ENCODE data around the gene MRPL12.

The MRPL12 gene

DNA sequence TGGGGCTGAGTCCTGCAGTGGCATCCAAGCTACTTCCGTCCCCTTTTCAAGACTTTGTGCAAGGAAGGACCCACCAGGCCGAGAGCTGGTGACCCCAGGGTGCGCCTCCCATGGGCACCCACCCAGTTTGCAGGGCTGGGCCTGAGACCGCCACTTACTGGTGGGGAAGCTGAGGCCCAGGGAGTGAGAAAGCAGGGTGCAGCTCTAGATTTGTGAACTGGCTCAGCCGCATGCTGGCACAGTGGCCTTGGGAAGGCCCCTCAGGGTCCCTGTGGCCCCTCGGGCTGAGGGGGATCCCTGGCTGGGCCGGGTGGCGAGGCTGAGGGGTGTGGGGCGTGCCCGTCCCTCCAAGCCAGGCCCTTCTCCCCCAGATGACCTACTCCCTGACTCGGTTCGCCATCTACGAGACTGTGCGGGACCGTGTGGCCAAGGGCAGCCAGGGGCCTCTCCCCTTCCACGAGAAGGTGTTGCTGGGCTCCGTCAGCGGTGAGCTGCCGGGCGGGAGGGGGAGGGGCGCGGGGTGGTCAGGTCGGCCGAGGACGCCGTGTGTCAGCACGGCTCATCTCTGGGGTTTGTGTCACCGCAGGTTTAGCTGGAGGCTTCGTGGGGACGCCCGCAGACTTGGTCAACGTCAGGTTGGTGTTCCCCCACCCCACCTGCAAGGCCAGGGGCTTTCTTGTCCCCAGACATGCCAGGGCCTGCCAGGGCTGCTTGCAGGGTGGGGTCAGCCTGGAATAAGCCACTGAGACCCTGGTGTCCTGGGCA is 12.1 kb downstream of the MRPL12 start:
- DNase-seq (ENCODE audit: low read depth in 1 of 2, low spot score in 1 of 2), result no peak

DNA sequence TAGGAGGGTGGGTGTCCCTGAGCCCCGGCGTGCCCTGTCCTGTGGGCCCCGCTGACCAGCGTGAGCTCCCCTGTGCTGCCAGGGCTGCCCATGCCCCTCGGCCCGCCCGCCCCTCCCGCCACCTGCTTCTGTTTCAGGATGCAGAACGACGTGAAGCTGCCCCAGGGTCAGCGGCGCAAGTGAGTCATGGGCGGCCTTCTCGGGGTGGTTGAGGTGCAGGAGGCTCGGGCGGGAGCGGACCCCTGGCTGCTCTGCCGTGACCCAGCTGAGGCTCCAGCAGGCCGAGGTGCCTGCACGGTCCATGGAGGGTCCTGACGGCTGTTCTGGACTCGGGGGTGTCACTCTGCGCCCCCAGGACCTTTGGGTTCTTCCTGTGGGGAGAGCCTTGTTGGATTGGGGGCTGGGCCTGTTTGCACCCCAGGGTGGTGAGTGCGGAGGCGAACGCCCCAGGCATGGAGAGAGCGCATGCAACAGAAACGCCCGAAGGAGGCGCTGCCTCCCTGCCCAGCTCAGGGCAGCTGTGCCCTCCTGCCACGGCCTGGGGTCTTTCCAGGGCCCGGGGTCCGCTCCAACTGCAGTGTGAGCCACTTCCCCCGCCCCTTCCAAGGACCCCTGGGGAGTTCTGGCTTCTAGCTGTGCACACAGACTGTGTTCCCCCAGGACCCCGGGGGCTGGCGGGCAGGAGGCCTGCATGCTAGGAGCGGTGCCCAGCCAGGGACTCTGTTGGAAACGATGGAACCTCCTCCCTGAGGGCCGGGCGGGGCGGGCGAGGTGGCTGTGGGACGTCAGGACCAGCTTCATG is 12.9 kb downstream of the MRPL12 start:
- DNase-seq (ENCODE audit: low read depth in 1 of 2, low spot score in 1 of 2), result no peak

DNA sequence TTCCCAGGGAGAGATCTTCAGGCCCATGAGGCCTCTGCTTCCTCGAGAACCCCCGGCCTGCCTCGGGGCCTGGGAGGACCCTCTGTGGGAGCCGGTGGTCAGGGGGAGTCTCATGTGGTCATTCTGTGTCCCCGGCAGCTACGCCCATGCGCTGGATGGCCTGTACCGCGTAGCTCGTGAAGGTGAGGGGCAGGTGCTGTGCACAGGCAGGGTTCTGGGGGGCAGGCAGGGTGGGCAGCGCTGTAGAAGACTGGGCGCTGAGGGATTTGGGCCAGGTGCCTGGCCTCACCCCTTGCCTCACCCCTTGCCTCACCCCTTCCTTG is 13.5 kb downstream of the MRPL12 start:
- DNase-seq (ENCODE audit: low read depth in 1 of 2, low spot score in 1 of 2), result no peak

DNA sequence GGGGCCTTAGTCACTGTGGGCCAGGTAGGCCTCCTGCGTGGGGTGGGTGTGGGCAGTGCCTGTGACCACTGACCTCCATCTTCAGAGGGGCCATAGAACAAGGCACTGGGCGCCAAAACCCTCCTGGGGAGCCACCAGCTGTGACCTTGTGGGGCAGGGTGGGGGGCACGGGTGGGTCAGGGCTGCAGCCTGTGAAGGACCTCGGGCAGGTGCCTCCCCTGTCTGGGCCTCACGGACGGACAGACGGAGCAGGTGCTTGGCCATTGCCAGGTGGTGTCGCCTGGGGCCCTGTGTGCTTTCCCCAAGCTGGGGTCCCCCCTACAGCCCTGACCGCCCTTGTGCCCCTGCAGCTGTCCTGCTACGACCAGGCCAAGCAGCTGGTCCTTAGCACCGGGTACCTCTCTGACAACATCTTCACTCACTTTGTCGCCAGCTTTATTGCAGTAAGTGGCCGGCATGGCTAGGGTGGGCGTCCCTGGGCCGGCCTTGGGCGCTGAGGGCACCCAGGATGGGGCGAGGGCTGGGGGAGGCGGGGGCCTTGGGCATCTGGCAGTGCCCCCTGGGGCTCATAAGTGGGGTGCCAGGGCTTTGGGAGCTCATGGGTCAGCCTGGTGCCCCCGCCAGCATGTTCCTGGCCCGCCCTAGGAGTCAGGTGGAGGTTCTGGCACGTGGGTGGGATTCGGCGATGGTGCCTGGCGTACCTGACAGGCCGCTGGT is 14.0 kb downstream of the MRPL12 start:
- no peak for DNase-seq (ENCODE audit: low read depth in 1 of 2, low spot score in 1 of 2)

DNA sequence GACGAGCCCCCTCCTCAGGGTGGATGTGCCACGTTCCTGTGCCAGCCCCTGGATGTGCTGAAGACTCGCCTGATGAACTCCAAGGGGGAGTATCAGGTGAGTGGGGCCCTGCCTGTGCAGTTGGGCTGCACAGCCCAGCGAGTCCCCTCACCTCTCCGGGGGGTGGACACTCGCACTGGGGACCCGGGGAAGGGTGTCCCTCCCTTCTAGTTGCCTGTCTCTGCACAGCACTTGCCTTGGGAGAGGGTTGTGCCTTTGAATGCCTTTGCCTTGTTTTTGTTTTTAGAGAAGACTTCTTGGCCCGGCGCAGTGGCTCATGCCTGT is 14.6 kb downstream of the MRPL12 start:
- DNase-seq (ENCODE audit: low read depth in 1 of 2, low spot score in 1 of 2), result no peak

DNA sequence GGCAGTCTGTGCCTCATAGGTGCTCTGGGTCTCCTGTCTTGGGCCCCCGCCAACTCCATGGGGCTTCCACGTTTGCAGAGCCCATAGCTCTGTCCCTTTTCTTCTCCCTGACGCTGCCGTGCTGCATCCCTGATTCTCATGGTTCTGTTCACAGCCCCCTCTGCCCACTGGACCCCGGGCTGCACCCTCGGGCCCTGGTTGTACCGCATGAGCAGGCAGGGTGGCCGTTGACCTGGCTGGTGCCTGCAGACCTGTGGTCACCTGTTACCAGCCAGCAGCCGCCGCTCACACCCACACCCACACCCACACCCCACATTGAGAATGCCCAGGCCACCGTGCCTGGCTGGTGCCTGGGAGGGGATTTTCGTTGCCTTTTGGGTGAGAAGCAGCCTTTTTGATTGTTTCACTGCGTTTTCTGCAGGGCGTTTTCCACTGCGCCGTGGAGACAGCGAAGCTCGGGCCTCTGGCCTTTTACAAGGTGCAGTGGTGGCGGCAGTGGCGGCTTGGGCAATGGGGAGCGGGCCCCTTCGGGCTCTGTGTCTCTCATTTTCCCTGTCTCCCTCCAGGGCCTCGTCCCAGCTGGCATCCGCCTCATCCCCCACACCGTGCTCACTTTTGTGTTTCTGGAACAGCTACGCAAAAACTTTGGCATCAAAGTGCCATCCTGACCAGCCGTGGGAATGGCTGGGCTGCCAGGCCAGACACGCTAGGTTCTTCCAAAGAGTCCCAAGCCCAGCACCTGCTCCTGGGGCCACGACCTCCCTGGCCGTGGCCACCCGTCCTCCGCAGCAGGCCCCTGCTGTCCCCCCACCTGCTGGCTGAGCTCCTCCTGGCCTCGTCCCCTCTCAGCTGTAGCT is 16.5 kb downstream of the MRPL12 start:
- DNase-seq (ENCODE audit: low read depth in 1 of 2, low spot score in 1 of 2), result no peak

DNA sequence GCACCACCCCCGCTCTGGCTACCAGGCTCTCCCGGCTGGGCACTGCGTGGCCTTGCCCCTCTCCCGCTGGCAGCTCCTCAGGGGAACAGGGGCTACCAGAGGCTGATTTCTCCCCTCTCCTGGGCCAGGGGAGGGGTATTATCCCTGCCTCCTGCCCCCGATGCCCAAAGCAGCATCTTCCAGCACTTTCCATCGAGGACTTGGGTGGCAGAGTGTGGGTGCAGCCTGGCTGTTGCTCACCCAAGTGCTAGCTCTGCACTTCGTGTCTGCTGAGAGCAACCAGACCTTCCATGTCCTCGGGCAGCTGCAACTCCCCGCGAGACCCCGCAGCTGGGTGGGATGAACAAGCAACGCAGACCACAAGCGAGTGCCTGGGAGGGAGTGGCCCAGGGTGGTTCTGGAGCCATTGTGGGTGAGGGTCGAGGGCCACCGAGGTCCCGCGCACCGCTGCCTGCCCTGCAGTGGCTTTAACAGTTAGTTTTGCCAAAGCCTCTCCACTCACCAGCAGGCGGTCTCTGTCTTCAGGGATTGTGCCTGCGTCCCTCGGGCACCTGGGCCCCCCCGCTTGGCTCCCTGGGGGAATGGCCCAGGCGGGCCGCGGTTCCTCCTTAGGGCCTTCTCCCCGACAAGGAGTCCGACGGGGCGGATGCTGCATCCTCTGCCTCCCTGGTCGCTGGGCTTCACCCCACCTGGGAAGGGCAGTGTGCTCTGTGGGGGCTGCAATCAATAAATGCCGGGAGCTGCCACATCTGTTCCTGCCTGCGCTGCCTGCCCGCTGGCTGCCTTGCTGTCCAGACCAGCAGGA is 17.3 kb downstream of the MRPL12 start:
- DNase-seq (ENCODE audit: low read depth in 1 of 2, low spot score in 1 of 2), result no peak

DNA sequence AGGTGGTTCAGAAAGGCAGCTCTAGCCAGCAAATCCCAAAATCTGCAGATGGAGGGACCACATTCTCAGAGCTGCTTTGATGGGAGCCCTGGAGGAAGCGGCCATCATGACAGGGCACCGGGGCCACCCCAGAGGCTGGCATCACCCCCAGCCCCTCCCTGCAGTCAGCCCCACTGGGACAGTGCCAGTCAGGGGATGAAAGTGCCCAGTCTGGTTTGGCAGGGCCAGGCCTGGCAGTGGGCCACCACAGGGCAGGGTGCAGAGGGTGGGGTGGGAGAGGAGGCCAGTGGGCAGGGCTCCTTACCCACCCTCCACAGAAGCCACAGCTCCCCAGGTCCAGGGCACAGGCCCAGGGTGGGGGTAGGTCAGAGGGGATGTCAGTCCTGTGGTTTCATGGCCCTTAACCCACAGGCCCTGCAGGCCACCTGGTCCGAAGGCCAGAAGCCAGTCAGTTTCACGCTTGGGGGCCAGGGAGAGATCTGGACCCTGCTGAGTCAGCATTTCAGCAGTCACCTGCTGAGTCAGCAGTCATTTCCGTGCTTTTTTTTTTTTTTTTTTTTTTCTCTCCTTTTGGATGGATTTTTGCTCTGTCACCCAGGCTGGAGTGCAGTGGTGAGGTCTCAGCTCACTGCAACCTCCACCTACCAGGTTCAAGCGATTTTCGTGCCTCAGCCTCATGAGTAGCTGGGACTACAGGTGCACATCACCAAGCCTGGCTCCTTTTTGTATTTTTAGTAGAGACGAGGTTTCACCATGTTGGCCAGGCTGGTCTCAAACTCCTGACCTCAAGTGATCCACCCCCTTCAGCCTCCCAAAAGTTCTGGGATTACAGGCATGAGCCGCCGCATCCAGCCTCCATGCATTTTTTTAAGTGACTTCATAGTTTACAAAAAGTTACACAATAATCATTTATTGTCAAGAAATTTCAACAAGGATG is 19.3 kb downstream of the MRPL12 start:
- no peak for DNase-seq (ENCODE audit: low read depth in 1 of 2, low spot score in 1 of 2)

DNA sequence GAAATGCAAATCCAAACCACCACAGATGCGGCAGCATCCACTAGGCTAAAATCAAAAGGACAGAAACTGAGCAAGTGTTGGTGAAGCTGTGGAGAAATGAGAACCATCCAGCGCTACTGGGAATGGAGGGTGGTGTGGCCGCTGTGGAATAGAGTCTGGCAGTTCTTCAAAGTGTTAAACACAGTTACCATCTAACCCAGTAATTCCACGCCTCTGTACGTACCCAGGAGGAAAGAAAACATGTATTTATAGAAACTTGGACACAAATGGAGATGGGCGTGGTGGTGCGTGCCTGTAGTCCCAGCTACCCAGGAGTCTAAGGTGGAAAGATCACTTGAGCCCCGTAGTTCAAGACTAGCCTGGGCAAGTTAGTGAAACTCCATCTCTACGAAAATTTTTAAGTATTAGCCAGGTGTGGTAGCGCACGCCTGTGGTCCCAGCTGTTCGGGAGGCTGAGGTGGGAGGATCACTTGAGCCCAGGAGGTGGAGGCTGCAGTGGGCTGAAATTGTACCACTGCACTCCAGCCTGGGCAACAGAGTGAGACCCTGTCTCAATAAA is 20.6 kb downstream of the MRPL12 start:
- DNase-seq (ENCODE audit: low read depth in 1 of 2, low spot score in 1 of 2), result no peak

DNA sequence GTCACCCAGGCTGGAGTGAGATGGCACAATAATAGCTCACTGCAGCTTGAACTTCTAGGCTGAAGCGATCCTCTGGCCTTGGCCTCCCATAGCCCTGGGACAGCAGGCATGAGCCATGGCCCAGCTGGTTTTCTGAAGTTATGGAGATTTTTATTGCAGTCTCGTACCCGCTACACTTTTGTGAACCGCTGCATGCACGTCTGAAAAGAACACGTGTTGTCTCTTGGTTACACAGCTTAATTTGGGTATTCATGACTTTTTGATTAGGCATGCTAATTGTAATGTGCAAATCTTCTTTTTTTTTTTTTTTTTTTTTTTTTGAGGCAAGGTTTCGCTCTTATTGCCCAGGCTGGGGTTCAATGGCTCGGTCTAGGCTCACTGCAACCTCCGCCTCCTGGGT is 22.3 kb downstream of the MRPL12 start:
- no peak for DNase-seq (ENCODE audit: low read depth in 1 of 2, low spot score in 1 of 2)

DNA sequence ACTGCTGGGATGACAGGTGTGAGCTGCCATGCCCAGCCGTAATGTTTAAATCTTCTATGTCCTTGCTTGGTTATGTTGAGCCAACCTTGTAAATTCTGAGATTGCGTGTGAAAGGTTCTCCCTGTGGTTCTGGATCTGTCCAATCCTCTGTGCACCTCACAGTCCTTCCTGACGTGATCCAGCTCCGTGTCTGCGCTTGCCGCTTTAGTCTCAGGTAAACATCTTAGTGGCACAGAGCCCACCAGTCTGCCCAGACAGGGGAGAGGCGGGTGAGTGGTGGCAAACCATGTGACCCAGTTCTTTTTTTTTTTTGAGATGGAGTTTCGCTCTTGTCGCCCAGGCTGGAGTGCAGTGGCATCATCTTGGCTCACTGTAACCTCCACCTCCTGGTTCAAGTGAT is 22.8 kb downstream of the MRPL12 start:
- DNase-seq (ENCODE audit: low read depth in 1 of 2, low spot score in 1 of 2), result no peak

DNA sequence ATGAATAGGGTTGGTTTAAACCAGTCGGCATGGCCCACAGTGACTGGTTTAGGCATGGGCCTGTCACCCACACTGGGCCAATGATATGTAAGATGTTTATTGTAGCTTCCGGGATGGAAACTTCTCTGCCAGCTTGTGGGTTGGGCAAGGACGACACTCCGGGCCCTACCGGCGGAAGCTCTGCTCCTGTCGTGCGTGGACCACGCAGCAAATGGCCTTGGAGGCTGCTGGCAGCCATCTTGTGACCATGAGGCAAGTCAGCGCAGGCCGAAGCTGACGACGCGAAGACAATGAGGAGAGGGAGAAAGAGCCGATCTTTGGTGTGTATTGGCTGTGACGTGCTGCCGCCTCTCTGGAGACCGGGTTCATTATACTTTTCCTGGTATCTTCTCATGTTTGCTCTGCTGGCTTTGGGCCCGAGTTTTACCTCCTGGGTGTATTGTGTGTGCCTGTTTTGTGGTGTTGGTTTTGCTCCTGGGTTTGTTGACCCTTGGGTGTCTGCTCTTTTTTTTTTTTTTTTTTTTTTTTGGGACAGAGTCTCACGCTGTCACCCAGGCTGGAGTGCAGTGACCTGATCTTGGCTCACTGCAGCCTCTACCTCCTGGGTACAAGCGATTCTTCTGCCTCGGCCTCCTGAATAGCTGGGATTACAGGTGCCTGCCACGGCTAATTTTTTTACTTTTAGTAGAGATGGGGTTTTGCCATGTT is 24.3 kb downstream of the MRPL12 start:
- no peak for DNase-seq (ENCODE audit: low read depth in 1 of 2, low spot score in 1 of 2)

DNA sequence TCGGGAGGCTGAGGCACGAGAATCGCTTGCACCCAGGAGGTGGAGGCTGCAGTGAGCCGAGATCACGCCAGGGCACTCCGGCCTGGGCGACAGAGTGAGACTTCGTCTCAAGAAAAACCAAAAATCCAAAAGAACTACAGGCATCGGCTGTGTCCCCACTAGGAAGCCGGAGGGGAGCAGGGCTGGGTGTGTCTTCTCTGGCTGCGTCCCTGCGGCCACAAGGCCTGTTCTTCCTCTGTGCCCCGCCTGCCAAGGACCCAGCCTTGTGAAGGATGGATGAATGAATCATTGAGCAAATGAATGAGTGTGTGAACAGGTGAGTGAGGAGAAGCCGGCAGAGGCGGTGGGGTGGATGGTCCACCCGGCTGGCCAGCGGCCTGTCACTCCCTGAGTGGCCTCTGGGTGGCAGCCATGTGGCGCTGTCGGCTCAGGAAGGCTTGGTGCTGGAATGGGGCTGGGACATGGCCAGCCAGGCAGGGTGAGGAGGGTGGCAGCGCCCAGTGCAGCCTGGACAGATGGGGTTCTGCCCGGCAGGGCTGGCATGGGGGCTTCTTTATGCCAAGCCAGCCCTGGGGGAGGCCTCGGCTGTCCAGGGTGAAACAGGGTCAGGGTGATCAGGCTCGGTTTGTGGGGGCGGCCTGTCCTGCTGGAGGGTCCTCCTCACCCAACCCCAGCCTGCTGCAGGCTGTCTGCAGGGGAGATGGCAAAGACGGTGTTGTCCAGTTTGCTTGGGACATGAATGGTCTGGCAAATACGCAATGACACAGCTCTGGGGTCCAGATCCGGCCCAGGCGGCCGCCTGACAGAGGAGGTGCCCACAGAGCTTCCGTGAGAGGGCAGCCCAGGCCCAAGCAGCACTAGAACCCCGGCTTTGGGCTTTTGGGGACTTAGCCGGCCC is 30.6 kb downstream of the MRPL12 start:
- DNase-seq (ENCODE audit: low read depth in 1 of 2, low spot score in 1 of 2), result peak; percentile 22 to 44

DNA sequence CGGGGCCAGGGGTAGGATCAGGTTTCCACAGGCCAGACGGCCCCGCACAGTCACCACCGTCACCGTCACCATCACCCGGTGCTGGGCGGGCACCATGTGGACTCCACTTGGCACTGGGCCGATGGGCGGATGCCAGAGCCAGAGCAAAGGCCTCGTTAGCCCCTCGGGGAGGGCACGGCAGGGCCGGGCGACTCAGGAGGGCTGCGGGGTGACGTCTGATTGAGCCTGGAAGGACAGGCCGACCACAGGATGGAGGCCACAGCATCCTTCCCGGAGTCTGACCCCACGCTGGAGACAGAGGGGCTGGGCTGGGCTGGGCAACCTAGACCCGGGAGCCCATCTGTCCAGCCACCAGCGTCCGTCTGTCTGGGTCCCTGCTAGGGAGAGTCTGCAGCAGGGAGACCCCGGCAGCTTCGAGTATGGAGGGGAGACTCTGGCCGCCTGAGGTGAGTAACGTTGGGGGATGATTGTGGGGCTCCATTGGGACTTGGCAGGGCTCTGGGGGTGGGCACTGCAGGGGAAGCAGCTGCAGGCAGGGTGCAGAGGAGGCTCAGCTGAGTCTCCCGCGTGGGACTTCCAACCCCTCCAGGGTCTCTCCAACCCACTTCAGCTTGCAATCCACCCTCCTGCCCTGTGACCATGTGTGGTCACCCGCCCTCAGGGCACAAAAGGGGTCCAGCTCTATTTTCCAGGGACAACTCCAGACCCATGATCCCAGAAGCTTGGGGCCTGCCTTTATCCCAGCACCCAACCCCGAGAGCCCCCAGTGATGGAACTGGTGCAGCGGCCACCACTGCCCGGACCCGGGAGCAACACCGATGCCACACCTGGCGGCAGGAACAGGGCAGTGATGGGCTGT is 31.5 kb downstream of the MRPL12 start:
- DNase-seq (ENCODE audit: low read depth in 1 of 2, low spot score in 1 of 2), result no peak

DNA sequence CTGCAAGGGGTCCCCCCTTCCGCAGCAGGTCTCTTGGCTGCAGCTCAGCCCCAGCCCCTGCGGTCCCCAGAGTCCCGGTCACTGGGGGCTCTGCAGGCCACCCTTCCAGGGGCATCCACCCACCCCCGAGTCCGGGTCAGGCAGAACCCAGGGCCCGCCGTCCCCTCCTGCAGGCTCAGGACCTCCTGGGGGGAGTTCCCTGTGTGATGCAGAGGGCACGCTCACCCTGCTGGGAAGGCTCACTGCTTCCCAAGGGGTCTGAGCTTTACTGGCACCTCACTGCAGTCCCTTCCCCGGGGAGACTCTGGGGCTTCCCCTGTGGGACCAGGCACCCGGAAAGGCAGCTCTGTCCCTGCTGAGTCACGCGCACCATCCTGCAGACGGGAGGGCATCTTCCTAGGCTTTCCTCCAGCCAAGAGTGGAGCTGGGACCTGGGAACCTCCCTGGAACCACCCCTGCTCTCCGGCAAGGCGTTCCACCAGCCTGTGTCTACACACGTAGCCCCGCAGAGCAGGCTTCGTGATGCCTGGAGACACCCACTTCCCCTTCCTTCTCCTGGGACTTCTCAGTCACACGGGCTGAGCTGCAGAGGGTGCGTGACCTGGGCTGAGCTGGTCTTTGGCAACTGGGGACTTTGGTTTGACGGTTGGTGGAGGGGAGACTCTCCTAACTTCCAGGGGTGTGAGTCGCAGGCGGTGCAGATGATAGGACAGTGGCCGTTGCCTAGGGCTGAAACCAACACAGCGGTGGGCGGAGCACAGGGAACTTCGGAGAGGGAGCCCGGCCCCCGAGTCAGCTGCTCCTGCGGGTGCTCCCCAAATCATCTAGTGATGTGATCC is 32.3 kb downstream of the MRPL12 start:
- no peak for DNase-seq (ENCODE audit: low read depth in 1 of 2, low spot score in 1 of 2)
